HL-60/S4 treated with retinoic acid at 250 ng/mL for 4 days and 3 days (cell line): Measurements from ENCODE around the gene TSPAN4.

Source experiments
- in situ Hi-C: fragments of 300-500 bp; cut with MboI; formaldehyde crosslinking; loops from 2 replicates; pipeline ENCODE4 v1.7.0; 2022; ENCODE audit warnings: low sequenced_read_pairs

TSPAN4 gene

DNA sequence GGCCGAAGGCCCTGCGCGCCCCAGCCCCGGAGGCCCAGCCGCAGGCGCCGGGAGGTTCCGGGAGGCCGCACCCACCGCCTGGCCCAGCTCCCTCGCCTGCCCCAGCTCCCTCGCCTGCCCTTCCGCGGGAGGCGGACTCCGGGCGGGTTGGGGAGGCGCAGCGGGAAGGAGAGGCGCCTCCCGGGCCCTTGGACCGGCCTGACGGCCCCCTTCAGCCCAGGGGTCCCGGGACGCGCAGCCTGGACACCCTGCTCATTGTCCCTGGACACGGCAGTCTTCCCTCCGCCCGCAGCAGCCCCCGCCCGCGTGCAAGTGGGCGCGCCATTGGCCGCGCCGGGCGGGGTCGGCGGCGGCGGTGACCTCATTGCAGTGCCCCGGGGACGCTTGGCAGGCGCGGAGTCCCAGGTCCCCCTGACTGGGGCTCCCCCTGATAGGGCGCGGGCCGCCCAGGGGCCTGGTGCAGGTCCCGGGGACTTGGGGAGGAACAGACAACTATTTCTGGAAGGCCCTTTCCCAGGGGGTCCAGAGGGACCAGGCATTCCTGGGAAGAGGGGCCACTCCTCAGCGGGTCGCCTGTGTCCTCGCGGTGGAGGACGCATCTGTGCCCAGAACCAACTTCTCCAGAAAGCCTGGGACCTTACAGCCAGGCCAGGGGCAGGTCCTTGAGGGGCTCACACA is 9.4 kb upstream of the TSPAN4 start:
- in situ Hi-C loops: no loop called here

DNA sequence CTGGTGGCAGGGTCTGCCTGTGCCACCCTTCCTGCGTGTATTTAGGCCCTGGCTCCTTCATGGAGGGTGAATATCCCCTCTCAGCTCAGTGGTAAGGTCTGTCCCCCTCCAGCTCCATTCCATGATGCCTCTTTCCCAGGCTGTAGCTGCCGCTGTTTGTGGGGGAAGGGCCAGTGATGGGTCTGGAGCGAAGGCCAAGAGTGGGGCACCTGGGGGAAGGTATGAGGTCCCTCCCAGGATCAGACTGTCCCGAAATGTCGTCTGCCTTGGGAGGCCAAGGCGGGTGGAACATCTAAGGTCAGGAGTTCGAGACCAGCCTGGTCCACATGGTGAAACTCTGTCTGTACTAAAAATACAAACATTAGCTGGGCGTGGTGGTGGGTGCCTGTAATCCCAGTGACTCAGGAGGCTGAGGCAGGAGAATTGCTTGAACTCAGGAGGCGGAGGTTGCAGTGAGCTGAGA is 8.8 kb upstream of the TSPAN4 start:
- in situ Hi-C loops: no loop called here

DNA sequence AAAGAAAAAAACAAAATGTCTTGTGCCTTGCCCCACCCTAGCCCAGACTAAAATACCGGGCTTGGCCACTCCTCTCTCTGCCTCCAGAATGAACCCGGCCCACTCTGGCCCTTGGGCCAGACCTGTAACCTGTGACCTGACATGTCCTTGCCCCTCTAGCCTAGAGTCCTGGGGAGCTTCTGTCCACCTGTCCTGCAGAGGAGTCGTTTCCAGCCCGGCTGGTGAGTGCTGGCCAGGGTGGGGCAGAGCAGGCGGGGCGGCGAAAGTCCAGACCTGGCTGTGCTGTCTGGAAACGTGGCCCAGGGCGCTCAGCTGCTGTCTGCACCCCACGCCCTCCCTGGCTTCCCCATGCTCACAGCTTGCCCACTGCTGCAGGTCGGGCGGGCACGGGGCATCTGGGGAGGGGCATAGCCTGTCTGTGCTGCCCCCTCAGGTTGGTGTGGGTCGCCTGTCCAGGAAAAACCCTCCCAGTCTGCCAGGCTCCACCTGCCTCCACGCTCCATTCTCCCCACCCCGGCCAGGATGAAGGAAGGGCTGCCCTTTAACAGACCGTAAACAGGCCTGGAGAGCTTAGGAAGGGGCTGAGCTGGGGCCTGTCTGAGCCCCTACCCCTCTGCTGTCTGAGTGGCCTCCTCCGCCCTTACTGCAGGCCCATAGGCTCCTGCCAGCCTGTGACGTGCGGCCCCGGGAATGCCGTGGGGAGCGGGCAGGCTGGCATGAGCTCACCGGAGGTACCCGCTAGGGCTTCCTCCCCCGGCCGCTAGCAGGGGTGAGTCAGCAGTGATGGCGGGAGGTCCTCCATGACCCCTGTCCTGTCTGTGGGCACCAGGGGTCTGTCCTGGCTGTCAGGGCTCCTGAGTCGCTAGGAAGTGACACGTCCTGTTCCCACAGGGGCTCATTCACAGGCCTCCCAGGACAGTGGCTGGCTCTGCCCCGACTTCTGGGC is 8.0 kb upstream of the TSPAN4 start:
- in situ Hi-C loops: no loop called here

DNA sequence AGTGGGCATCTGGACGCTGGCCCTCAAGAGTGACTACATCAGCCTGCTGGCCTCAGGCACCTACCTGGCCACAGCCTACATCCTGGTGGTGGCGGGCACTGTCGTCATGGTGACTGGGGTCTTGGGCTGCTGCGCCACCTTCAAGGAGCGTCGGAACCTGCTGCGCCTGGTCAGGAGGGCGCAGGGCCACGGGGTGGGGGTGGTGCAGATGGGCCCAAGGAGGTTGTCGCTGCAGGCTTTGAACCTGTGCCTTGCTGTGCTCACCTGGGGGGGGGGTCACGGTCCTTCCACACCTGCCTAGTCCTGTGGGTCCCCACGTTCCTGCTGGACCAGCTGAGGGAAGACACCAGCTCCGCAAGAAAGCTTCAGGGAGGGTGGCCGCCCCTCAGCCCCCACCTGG is 6.4 kb upstream of the TSPAN4 start:
- in situ Hi-C loops: no loop called here

DNA sequence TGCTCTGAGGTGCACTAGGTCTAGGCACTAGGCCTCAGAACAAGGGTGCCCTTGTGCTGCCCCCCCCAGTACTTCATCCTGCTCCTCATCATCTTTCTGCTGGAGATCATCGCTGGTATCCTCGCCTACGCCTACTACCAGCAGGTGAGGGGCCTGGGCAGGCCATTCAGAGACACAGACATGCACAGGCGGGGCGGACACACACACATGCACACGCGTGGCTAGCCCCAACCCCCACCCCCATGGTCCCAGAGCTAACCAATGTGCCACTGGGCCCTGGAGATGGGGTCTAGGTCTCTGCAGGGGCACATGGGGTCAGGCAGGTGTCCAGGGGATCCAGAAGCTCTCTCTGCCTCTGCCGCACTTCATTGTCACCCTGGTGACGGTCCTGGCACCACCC is 6.0 kb upstream of the TSPAN4 start:
- in situ Hi-C loops: no loop called here

DNA sequence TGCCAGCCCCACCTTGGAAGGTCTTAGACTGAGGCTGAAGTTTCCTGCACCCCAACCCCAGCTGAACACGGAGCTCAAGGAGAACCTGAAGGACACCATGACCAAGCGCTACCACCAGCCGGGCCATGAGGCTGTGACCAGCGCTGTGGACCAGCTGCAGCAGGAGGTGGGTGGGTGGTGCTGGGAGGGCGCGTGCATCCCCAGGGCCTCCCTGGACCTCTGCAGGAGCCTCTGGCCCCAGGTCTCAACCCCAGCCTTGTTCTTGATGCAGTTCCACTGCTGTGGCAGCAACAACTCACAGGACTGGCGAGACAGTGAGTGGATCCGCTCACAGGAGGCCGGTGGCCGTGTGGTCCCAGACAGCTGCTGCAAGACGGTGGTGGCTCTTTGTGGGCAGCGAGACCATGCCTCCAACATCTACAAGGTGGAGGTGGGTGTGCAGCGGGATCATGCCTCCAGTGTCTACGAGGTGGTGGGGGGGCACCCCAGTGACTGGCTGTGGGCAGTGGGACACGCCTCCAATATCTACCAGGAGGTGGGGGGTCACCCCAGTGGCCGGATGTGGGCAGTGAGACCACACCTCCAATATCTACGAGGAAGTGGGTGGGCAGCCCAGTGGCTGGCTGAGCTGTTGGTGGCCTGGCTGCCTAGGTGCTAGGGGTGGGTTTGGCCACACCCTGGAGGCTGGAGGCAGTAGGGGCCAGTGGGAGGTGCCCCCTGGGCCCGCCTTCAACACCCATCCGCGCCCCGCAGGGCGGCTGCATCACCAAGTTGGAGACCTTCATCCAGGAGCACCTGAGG is 5.3 kb upstream of the TSPAN4 start:
- in situ Hi-C loops: no loop called here

DNA sequence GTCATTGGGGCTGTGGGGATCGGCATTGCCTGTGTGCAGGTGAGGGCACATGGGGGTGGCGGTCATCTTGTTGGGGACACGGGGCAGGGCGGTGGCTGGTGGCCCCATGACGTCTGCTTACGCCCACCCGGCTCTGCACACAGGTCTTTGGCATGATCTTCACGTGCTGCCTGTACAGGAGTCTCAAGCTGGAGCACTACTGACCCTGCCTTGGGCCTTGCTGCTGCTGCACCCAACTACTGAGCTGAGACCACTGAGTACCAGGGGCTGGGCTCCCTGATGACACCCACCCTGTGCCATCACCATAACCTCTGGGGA is 4.7 kb upstream of the TSPAN4 start:
- in situ Hi-C loops: no loop called here

DNA sequence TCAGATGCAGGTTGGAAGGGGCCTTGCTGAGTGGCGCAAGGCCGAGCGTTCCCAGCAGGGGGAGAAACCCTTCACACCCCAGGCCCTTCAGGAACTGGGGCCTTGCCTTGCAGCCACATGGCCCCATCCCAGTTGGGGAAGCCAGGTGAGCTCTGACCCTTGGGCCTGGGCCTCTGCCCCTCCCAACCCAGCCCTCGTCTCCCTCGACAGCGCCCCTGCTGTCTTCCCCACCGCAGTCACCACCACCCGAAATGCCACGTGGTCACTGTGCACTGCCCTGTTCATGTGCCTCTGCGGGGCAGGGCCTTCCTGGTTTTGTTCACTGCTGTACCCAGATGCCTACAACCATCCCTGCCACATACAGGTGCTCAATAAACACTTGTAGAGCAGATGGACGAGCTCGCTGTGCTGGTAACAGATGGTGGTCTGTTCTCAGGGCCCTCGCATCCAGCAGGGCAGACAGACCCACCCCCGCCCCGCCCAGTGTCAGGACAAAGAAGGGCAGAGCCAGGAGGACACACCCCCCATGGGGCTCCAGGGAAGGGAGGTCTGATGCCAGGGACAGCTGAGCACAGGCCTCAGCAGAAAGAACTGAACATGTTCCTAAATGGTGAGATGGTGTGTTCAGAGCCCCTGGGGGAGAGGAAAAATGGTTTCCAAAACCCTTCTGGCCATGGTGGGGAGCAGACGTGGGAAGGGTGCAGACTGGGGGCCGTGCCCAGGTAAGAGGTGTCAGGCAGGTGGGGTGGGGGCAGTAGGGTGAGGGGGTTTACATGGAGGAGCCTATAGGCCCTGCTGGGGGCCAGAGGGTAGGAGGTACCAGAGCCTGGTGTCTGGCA is 4.0 kb upstream of the TSPAN4 start:
- in situ Hi-C loops: no loop called here

DNA sequence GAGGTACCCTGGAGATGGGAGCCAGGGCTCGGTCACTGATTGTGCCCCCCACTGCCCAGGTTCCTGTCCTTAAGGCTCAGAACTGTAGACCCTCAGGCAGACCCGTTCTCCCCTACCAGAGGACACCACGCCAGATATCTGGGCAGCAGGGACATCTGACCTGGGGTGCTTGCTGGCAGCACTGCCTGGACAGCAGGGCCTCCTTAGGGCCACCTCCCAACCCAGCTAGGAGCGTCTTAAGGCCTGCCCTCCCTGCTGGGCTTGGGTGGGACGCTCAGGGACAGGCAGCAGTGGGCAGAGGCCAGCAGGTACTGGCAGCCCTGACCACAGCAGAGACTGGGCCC is 3.4 kb upstream of the TSPAN4 start:
- in situ Hi-C loops: no loop called here

DNA sequence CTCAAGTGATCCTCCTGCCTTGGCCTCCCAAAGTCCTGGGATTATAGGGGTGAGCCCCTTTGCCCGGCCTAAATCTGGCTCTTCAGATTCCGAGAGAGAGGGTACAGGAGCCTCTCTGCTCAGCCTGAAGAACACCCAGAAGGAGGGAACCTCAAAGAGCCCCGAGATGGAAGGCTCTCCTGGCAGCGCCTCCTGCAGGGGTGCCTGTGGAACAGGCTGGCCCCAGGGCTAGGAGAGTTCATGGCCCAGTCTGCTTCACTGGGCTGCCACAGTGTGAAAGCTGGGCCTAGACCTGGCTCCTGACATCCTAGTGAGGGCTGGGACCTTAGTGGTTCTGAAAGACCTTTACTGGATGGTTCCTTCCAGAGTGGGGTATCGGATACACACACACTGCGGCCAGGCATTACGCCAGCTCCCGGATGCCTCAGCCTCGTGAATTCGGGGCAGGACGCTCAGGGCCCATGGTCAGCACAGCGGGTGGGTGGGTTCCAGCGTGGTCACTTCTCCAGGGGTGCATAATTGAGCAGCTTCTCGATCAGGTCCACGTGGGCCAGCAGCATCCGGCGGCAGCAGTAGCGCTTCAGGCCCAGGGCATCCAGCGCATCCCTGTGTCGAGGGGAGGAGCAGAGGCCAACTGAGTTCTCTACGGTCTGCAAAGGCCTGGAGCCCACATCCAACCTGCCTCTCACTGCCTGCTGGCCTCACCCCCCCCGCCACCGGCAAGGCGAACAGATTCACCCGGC is 2.6 kb upstream of the TSPAN4 start:
- in situ Hi-C loops: no loop called here

DNA sequence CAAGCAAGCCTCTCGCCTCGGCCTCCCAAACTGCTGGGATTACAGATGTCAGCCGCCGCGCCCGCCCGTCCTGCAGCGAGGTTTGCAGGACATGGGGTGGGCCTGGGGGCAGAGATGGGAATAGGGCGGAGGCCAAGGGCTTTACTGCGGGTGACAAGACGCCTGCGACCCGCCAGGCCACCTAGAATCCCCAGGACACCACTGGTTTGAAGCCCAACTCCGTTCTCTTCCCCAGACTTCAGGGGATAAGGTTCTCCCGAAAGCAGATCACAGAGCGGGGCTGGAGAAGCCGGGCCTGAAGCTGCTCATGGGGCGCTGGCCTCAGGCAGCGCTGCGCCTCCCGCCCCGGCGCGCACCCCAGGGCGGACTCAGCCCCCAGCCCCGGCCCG is 677 bp upstream of the TSPAN4 start:
- in situ Hi-C loops: no loop called here

DNA sequence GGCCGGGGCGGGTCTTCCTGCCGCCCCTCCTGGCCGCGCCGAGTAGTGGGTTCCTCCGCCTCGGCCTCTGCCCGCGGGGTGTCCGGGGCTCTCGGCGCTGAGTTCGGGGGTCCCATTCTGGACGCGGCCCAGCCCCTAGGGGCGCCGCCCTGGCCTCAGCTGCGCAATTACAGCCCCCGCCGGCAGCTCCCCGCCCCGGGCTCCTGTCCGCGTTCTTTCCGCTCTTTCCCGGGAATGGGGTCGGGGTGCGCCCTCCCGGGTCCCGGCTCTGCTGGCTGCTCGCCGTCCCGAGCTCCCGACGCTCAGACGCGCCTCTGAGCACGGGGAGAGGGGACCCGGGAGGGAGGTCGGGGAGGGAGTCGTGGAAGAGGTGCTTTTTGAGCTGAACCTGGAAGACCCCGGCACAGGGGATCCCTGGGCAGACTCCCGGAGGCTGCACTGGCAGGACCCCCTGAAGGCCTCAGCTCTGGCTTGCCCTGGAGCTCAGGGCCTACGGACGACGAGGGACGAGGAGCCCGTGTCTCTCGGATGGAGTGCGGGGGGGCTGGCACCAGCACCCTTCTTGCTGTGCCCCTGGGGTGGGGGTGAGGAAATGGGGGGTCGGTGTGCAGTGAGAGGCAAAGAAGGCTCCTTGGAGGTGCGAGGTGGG is 558 bp downstream of the TSPAN4 start:
- in situ Hi-C loops: no loop called here

DNA sequence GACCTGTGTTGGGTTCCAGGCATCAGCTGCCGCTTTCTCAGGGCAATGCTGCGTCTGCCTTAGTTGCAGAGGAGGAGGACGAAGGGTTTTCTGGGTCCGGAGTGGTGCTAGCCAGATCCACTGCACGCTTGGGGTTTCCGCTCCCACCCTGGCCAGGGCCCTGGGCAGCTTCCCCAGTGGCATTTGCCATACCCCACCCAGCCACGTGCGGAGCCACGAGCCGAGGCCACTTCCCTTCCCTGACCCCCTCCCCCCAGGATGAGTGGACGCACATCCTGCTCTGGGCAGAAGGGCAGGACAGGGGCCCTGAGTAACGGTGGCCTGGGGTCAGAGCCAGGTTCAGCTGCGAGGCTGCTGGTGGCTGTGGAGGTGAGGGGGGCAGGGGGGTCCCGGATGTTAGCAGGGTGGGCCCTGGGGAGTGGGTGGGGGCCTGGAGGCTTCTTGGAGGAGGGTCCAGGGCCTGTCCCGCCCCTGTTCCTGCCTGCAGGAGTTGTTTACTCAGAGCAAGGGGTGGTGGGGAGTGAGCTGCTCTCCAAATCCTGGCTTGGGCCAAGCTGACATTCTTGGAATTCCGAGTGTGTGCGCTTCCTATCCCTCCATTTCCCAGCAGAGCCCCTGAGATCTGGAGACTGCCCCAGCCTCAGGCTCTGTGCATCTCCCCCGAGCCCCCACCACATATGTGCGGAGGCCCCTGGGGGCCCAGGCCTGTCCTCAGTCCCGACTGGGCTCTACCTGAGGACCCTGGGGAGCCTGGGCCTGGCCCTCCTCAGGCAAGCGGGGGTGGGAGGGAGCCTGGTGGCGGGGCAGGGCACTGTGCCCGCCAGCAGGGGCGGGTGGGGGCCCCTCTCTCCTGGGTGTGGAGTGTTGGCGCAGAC is 1.4 kb downstream of the TSPAN4 start:
- in situ Hi-C loops: no loop called here

DNA sequence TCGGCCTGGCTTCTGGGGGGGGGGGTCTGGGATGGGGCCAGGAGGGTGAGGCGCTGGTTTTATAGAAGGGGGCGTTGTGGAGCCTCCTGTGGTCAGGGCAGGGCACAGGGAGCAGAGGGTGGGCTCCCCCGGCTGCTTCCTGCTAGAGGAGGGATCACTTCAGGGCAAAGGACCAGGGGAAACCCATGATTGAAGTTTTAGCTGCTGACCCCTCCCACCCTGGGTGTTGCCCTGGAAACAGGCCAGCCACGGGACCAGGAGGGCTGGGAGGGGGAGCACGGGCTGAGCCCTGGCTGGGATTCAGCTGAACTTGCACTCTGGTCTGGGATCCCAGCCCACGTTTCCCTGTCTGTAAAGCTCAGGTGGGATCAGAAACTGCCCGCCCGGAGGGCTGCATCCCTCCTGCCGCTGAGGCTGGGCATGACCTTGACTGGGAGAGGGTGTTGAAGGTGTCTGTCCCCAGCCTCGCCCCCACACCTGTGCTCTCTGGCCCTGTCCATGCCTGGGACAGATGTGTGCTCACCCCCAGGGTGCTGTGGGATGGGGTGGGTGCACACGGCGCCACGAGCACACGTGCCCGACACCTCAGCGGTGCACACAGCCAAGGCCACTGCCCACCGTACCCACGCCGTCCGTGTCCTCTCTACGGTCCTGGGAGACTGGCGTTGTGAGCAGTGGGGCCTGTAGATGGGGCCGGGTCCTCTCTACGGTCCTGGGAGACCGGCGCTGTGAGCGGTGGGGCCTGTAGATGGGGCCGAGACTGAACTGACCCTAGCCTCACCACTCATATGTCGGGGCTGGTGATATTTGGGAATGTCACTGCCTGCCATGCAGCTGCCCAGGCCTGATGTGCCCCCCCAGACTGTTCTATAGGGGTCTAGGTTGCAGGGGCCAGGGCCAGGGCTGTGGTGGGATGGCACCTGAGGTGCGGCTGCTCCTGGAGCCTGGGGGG is 2.3 kb downstream of the TSPAN4 start:
- in situ Hi-C loops: no loop called here

DNA sequence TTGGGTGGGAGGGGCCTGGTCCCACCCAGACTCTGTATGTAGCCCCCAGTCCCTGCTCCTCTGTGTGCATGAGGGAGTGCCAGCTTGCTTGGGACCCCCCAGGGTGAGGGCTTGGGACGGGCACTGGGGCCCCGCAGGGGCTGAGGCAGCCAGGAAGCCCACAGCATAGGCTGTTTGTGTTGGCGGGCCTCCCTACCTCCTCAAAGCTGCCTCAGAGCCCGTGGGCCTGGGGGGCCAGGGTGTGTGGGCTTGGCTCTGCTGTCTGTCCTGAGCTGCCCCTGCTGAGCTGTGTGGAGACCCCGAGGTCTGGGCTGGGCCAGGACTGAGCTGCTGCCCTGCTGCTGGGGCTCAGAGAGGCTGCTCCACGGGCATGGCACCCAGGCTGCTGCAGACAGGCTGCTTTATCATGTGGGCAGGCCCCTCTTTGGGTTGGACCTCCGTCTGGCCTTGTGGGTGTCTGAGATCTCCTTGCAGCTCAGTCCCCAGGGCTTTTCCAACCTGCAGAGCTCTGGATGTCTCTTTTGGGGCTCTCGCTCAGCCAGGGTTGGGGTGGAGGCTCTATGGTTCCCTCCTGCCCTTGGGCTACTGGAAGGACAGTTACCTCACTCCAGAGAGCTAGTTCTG is 3.3 kb downstream of the TSPAN4 start:
- in situ Hi-C loops: no loop called here

DNA sequence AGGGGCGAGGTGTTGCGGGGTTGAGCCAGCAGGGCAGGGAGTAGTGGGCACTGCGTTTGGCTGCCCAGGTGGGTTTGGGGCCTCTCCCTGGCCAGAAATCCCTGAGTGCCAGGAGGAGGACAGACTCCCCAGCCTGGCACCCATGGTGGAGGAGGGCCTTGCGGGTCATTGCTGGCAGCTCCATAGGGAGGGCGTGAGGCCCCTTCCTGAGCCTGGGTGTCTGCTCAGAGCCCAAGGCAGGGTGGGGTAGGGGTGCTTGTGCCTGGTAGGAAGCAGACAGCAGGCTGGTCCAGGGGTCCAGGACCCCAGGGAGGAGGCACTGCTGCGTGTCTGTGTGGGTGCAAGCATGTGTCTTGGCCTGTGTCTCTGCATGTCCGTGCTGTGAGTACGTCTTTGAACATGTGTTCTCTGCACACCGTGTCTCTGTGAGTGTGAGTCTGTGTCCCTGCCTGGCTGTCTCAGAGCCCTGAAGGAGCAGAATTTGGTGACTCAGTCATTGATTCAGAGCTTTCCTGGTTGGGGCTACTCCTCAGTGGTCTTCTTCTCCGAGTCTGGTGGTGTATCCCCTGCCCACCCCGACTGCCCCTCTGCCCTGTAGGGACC is 3.9 kb downstream of the TSPAN4 start:
- in situ Hi-C loops: no loop called here

DNA sequence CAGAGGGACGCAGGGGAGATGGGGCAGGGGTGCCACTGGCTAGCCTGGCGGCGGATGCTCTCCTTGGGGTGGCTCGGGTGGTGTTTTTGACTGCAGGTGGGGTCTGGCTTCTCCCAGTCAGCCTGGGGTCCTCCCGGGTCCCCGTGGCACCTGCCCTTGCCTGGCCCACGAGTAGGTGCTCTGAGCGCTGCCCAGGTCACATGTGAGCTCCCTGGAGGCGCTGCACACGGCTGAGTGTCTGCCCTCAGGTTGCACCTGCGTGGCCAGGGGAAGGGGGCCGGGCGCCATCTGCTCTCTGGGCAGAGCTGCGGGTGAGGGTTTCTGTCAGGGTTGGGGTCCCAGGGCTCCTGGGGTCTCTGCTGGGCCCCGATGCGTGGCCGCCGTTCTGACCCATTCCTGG is 5.2 kb downstream of the TSPAN4 start:
- in situ Hi-C loops: no loop called here
